WTC11 (cell line): ENCODE data around the gene SPOCK2. TPM values are rescaled to one million over a fixed set of nuclear protein-coding genes. Genes with fewer than 3 reads are reported as not detected.

Experiments
- ATAC-seq: fragments of 200-7000 bp; cut with Tn5 transposase; 2 replicates; pipeline ENCODE4 v1.10.0; 2021; ENCODE audit warnings: mild to moderate bottlenecking, moderate library complexity
- CTCF ChIA-PET: fragments of 300-600 bp; sonication (Branson Sonifier 250); formaldehyde crosslinking; loops from one replicate; lab custom pipeline; 2021; ENCODE audit warnings: antibody characterized with exemption; lab: Charles Lee
- POLR2A ChIA-PET: fragments of 350-600 bp; sonication (Branson Sonifier 250); formaldehyde crosslinking; loops from one replicate; lab custom pipeline; 2021; ENCODE audit warnings: antibody characterized with exemption; lab: Charles Lee
- DNase-seq: peaks from one replicate; pipeline ENCODE4 v3.0.0; 2021; ENCODE audit warnings: low spot score
- H3K27ac Mint-ChIP-seq: 2 replicates; pipeline ENCODE4 v1.8.0; 2021; ENCODE audit warnings: mixed read lengths
- H3K27me3 Mint-ChIP-seq: 2 replicates; pipeline ENCODE4 v1.8.0; 2021; ENCODE audit warnings: low read depth, mild to moderate bottlenecking, moderate library complexity, mixed read lengths
- H3K36me3 Mint-ChIP-seq: 2 replicates; pipeline ENCODE4 v1.8.0; 2021; ENCODE audit warnings: mixed read lengths
- H3K4me1 Mint-ChIP-seq: 2 replicates; pipeline ENCODE4 v1.8.0; 2022; ENCODE audit warnings: mixed read lengths
- H3K4me3 Mint-ChIP-seq: 2 replicates; pipeline ENCODE4 v1.8.0; 2021; ENCODE audit warnings: mild to moderate bottlenecking, moderate library complexity, mixed read lengths
- H3K9me3 Mint-ChIP-seq: 2 replicates; pipeline ENCODE4 v1.8.0; 2021; ENCODE audit warnings: mixed read lengths
- ATF1 ChIP-seq: sonication (generic); formaldehyde crosslinking; IDR thresholded peaks from 2 replicates; pipeline ENCODE4 v1.8.1; 2023; ENCODE audit warnings: mild to moderate bottlenecking, moderate library complexity, missing genetic modification reagents
- CBFB ChIP-seq: sonication (generic); formaldehyde crosslinking; IDR thresholded peaks from 2 replicates; pipeline ENCODE4 v1.8.1; 2022; ENCODE audit warnings: mild to moderate bottlenecking, low read depth, missing genetic modification reagents
- CTCF ChIP-seq: fragments of 200-600 bp; IDR thresholded peaks from 2 replicates; pipeline ENCODE4 v1.8.0; 2022; ENCODE audit warnings: antibody characterized with exemption
- E2F1 ChIP-seq: sonication (generic); formaldehyde crosslinking; IDR thresholded peaks from 2 replicates; pipeline ENCODE4 v1.8.0; 2022; ENCODE audit warnings: mild to moderate bottlenecking, missing genetic modification reagents
- EMX1 ChIP-seq: fragments of 250-450 bp; sonication (Bioruptor Pico); IDR thresholded peaks from 2 replicates; pipeline ENCODE4 v1.8.0; 2021; ENCODE audit warnings: mild to moderate bottlenecking
- ERG ChIP-seq: fragments of 250-450 bp; sonication (Bioruptor Pico); IDR thresholded peaks from 2 replicates; pipeline ENCODE4 v1.8.0; 2021; ENCODE audit warnings: mild to moderate bottlenecking
- ESRRA ChIP-seq: sonication (generic); formaldehyde crosslinking; IDR thresholded peaks from 2 replicates; pipeline ENCODE4 v1.8.1; 2022; ENCODE audit warnings: mild to moderate bottlenecking, missing genetic modification reagents, borderline replicate concordance
- ETV6 ChIP-seq: sonication (generic); formaldehyde crosslinking; IDR thresholded peaks from 2 replicates; pipeline ENCODE4 v1.8.1; 2022; ENCODE audit warnings: mild to moderate bottlenecking, missing genetic modification reagents
- FOXJ3 ChIP-seq: sonication (generic); formaldehyde crosslinking; IDR thresholded peaks from 2 replicates; pipeline ENCODE4 v1.9.0; 2021; ENCODE audit warnings: missing genetic modification reagents, mild to moderate bottlenecking, borderline replicate concordance
- IRF1 ChIP-seq: sonication (generic); formaldehyde crosslinking; IDR thresholded peaks from 2 replicates; pipeline ENCODE4 v1.8.0; 2023; ENCODE audit warnings: missing genetic modification reagents
- JAZF1 ChIP-seq: fragments of 250-450 bp; sonication (Bioruptor Pico); IDR thresholded peaks from 2 replicates; pipeline ENCODE4 v1.9.0; 2021; ENCODE audit warnings: moderate library complexity, mild to moderate bottlenecking, inconsistent platforms
- JUN ChIP-seq: sonication (generic); formaldehyde crosslinking; IDR thresholded peaks from 2 replicates; pipeline ENCODE4 v1.8.0; 2023; ENCODE audit warnings: mild to moderate bottlenecking, missing genetic modification reagents
- NFE2L1 ChIP-seq: sonication (generic); formaldehyde crosslinking; IDR thresholded peaks from 2 replicates; pipeline ENCODE4 v1.8.1; 2023; ENCODE audit warnings: missing genetic modification reagents
- NFYB ChIP-seq: sonication (generic); formaldehyde crosslinking; conservative IDR thresholded peaks from 2 replicates; pipeline ENCODE4 v1.8.0; 2022; ENCODE audit warnings: low read depth, missing genetic modification reagents
- NR1H2 ChIP-seq: sonication (generic); formaldehyde crosslinking; IDR thresholded peaks from 2 replicates; pipeline ENCODE4 v1.9.0; 2021; ENCODE audit warnings: mild to moderate bottlenecking, moderate library complexity, missing genetic modification reagents
- NR2C2 ChIP-seq: sonication (generic); formaldehyde crosslinking; IDR thresholded peaks from 2 replicates; pipeline ENCODE4 v1.8.0; 2022; ENCODE audit warnings: mild to moderate bottlenecking, missing genetic modification reagents
- OVOL2 ChIP-seq: fragments of 250-450 bp; sonication (Bioruptor Pico); IDR thresholded peaks from 2 replicates; pipeline ENCODE4 v1.9.0; 2021; ENCODE audit warnings: mild to moderate bottlenecking, borderline replicate concordance
- RELA ChIP-seq: sonication (generic); formaldehyde crosslinking; IDR thresholded peaks from 2 replicates; pipeline ENCODE4 v1.8.1; 2022; ENCODE audit warnings: missing genetic modification reagents, mild to moderate bottlenecking, borderline replicate concordance
- SMAD4 ChIP-seq: sonication (generic); formaldehyde crosslinking; IDR thresholded peaks from 2 replicates; pipeline ENCODE4 v1.8.0; 2022; ENCODE audit warnings: mild to moderate bottlenecking, missing genetic modification reagents
- ZBTB21 ChIP-seq: sonication (generic); formaldehyde crosslinking; IDR thresholded peaks from 2 replicates; pipeline ENCODE4 v1.8.1; 2023; ENCODE audit warnings: mild to moderate bottlenecking, missing genetic modification reagents, borderline replicate concordance
- ZNF121 ChIP-seq: sonication (generic); formaldehyde crosslinking; IDR thresholded peaks from 2 replicates; pipeline ENCODE4 v1.8.0; 2023; ENCODE audit warnings: missing genetic modification reagents
- ZNF219 ChIP-seq: sonication (generic); formaldehyde crosslinking; IDR thresholded peaks from 2 replicates; pipeline ENCODE4 v1.8.0; 2023; ENCODE audit warnings: missing genetic modification reagents, mild to moderate bottlenecking, borderline replicate concordance
- ZNF263 ChIP-seq: sonication (generic); formaldehyde crosslinking; IDR thresholded peaks from 2 replicates; pipeline ENCODE4 v1.8.1; 2022; ENCODE audit warnings: low read depth, mild to moderate bottlenecking, moderate library complexity, missing genetic modification reagents
- ZNF416 ChIP-seq: fragments of 250-450 bp; sonication (Bioruptor Pico); IDR thresholded peaks from 2 replicates; pipeline ENCODE4 v1.9.0; 2021; ENCODE audit warnings: mild to moderate bottlenecking, inconsistent platforms
- total RNA-seq: library from RNA; stranded (reverse); gene quantifications from 3 replicates; pipeline ENCODE4 v1.2.3, GENCODE V29; 2021

SPOCK2 gene
- total RNA-seq, 1 experiment from 2014 or later: 4.7 TPM

- no peak for TF ChIP-seq ATF1
- TF ChIP-seq CTCF: no peak
- no peak for TF ChIP-seq FOXJ3
- TF ChIP-seq ZNF263 (CRISPR knock-in tag): no peak
- TF ChIP-seq EMX1 (CRISPR knock-in tag): no peak
- TF ChIP-seq OVOL2 (CRISPR knock-in tag): no peak
- TF ChIP-seq IRF1 (CRISPR knock-in tag): no peak
- TF ChIP-seq ZBTB21 (CRISPR knock-in tag): no peak
- no peak for TF ChIP-seq CBFB (CRISPR knock-in tag)
- no peak for TF ChIP-seq ZNF121
- TF ChIP-seq, all 79 proteins: peak for 0
Measured at GRCh38 chr10:72094574-72094973, 6.2 kb upstream of the SPOCK2 start (continued).

- ChIA-PET POLR2A (interaction anchor here (0.6 to 0.7 kb wide), 2 partner anchors 32 to 183 kb away, joined by 3 to 4 read pairs; no protein-coding TSS in a partner anchor), CTCF (interaction anchor here (1.0 to 2.0 kb wide), 3 partner anchors 24 to 45 kb away, joined by 4 to 5 read pairs (median 4); no protein-coding TSS in a partner anchor)
- Mint-ChIP-seq H3K4me3 (no peak overlapping the region), H3K27ac (no peak overlapping the region), H3K27me3 (peaks cover 20% of the 10 kb centered on the region), H3K9me3 (no peaks in the 10 kb centered on the region), H3K4me1 (peaks cover 12% of the 10 kb centered on the region), H3K36me3 (peaks cover 3% of the 10 kb centered on the region; the same call in 1 of the 2 replicates)
- ATAC-seq: no peak
- DNase-seq: no peak
- TF ChIP-seq NFE2L1 (CRISPR knock-in tag): no peak
- TF ChIP-seq NR1H2: no peak
- no peak for TF ChIP-seq ZNF416 (CRISPR knock-in tag)
- no peak for TF ChIP-seq ZNF219 (CRISPR knock-in tag)
- no peak for TF ChIP-seq SMAD4 (CRISPR knock-in tag)
- TF ChIP-seq RELA: no peak
- TF ChIP-seq JUN (CRISPR knock-in tag): no peak
- TF ChIP-seq JAZF1 (CRISPR knock-in tag): no peak
- TF ChIP-seq NFYB (CRISPR knock-in tag): no peak
- no peak for TF ChIP-seq EMX1 (CRISPR knock-in tag)
- no peak for TF ChIP-seq ERG (CRISPR knock-in tag)
- no peak for TF ChIP-seq NR2C2
- TF ChIP-seq ETV6 (CRISPR knock-in tag): no peak
- TF ChIP-seq ESRRA (CRISPR knock-in tag): no peak
- no peak for TF ChIP-seq E2F1 (CRISPR knock-in tag)
Measured at GRCh38 chr10:72093450-72093849, 5.1 kb upstream of the SPOCK2 start.
